Gastroesophageal sphincter (tissue), 3 donors: ENCODE results near the gene SLITRK2.

Experiments
- EP300 ChIP-seq: sonication (generic); formaldehyde crosslinking; IDR thresholded peaks from one replicate; pipeline ENCODE4 v1.6.1; 2017; ENCODE audit warnings: antibody characterized with exemption, mild to moderate bottlenecking
- POLR2A ChIP-seq, 2 donors: fragments of 450-650 bp; IDR thresholded peaks; one replicate each; pipeline ENCODE4 v1.6.1; 2017; ENCODE audit warnings: antibody characterized with exemption in 2 of 2, mild to moderate bottlenecking in 2 of 2, moderate library complexity in 1 of 2
- POLR2AphosphoS5 ChIP-seq: sonication (generic); formaldehyde crosslinking; IDR thresholded peaks from one replicate; pipeline ENCODE4 v1.6.1; 2017; ENCODE audit warnings: antibody characterized with exemption
- TF ChIP-seq, protein P1 (sequence below), 4 experiments: fragments of 200-600 bp in 2 of 4; fragments of 450-650 bp in 2 of 4; sonication (generic) in 1 of 4; IDR thresholded peaks; one replicate each; pipeline ENCODE4 v1.5.1; 2017 to 2019; ENCODE audit warnings: antibody characterized with exemption in 4 of 4, mild to moderate bottlenecking in 2 of 4, moderate library complexity in 2 of 4

DNA sequence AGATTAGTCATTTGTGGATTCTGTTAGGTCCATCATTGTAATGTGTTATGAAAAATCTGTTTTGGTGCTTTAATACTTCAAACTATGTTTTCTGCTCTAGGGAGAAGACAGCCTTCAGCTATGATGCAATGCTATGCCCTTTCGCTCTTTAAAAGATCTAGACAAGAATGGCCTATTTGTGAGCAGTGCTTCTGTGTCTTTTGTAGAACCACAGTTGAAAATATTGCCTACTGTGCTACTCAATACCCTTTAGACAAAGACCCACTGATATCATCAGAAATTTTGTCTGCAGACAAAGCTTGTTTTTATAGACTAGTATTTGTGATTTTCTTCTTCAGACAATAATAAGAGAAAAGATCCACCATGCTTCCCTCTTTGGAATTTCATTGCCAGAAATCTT, 44.6 kb upstream of the SLITRK2 start:
- no peak for TF ChIP-seq EP300
- TF ChIP-seq POLR2AphosphoS5: no peak
- TF ChIP-seq POLR2A (IDR thresholded peaks at IDR 0.05): no peak
- TF ChIP-seq, protein P1, sequence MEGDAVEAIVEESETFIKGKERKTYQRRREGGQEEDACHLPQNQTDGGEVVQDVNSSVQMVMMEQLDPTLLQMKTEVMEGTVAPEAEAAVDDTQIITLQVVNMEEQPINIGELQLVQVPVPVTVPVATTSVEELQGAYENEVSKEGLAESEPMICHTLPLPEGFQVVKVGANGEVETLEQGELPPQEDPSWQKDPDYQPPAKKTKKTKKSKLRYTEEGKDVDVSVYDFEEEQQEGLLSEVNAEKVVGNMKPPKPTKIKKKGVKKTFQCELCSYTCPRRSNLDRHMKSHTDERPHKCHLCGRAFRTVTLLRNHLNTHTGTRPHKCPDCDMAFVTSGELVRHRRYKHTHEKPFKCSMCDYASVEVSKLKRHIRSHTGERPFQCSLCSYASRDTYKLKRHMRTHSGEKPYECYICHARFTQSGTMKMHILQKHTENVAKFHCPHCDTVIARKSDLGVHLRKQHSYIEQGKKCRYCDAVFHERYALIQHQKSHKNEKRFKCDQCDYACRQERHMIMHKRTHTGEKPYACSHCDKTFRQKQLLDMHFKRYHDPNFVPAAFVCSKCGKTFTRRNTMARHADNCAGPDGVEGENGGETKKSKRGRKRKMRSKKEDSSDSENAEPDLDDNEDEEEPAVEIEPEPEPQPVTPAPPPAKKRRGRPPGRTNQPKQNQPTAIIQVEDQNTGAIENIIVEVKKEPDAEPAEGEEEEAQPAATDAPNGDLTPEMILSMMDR (IDR thresholded peaks at IDR 0.05): no peak
